GM18505 (cell line): ENCODE data around the gene PLCH2.

ENCODE experiments used
- ATAC-seq: cut with Tn5 transposase; IDR thresholded peaks from one replicate; pipeline ENCODE4 v1.9.1; 2021; ENCODE audit not compliant: unreplicated experiment
- POLR2A ChIP-seq: IDR thresholded peaks from 4 replicates; pipeline ENCODE4 v1.6.1; 2011; ENCODE audit warnings: borderline replicate concordance; ENCODE audit not compliant: insufficient read depth, insufficient read length; ENCODE audit errors: extremely low read depth

PLCH2 gene

DNA sequence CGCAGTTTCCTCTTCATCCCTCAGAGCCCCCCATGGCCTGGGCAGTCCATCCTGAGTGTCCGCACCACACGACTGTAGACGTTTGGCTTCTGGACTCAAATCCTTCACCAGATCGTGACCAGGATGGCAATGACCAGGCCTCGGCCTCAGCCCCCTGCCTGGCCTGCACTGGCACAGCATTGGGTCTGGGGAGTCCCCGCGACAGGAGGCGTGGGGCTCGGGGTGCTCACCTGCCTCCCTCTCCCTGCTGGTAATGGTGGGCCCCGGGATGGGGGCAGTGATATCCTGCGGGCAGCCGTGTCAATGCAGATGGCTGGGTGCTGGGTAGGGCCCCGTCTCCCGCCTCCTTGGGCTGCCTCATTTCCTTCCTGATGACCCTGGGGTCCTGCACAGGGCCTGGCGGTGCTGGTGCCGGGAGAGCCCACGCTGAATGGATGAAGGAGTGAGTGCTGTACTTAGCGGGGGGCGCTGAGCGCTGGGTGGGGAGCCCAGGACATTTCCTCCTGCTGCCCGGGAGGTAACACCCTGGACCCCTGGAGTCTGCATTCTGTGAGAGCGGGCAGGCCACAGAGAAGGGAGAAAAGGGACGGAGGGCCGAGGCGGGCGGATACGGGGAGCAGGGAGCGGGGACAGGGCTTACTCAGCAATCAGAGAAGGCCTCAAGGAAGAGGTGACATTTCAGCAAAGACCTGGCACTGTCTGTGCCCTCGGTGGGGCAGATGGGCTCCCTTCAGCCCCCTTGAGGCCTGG is 78.0 kb downstream of the PLCH2 start:
- TF ChIP-seq POLR2A: no peak
- ATAC-seq: no peak

DNA sequence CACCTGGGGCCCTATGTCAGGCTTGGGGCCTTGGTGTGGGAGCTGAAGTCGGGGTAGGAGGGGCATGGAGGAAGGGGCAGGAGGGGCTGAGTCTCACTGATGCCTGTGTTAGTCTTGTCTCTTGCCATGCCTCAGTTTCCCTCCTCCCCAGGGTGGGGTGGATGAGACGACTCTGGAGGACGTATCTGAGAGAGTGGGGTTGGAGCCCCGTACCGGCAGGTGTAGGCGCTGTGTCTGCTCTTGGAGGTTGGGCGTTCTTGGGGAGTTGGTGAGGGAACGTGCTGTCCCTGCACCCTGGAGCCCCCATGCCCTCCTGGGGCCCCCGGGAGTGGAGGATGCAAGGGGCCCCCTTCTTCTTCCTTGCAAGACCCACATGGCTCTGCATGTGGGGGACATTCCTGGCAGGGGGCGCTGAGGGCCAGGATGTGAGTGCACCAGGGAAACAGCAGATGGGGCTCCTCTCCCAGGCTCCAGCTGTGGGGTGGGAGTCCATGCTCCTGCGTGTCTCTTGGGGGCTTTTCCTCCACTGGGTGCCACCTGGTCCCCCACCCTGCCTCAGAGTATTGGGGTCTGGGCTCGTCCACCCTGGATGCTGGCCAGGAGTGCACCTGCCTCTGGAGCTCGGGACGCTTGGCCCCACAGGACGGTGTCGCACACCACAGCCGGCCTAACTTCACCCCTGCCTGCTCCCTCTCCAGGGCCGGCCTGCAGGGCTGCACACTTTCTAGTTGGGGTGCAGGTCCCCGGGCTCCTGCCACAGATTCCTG is 78.7 kb downstream of the PLCH2 start:
- TF ChIP-seq POLR2A: no peak
- no peak for ATAC-seq
